NCI-H1930 (cell line): Measurements from ENCODE around the gene DNAJA2.
"Not testable (repeated sequence)": the region's sequence is repeated elsewhere in the genome, so short reads cannot be mapped to it uniquely, and the experiment has no call there.

ENCODE experiments used
- DNase-seq, 2 experiments: peaks; one replicate each; lab custom pipeline; 2025; lab: John Stamatoyannopoulos, UW

DNAJA2 gene

DNA sequence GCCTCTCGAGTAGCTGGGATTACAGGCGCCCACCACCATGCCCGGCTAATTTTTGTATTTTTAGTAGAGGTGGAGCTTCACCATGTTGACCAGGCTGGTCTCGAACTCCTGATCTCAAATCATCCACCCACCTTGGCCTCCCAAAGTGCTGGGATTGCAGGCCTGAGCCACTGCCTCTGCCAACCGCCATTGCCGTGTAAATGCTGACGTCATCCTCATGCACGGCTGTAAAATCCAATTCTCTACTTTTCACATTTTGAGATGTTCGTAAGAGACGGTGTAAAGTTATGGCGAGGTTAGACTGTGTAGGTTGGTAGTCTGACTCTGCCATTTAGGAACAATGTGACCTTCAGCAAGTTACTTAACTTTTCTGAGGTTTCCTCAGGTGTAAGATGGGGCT, 1.7 kb upstream of the DNAJA2 start:
- no peak for DNase-seq

GRCh38 chr16:46974352-46974751, 878 bp upstream of the DNAJA2 start:
- no peak for DNase-seq

- DNase-seq: no peak
Observed at GRCh38 chr16:46973996-46974324, 486 bp upstream of the DNAJA2 start.

DNA sequence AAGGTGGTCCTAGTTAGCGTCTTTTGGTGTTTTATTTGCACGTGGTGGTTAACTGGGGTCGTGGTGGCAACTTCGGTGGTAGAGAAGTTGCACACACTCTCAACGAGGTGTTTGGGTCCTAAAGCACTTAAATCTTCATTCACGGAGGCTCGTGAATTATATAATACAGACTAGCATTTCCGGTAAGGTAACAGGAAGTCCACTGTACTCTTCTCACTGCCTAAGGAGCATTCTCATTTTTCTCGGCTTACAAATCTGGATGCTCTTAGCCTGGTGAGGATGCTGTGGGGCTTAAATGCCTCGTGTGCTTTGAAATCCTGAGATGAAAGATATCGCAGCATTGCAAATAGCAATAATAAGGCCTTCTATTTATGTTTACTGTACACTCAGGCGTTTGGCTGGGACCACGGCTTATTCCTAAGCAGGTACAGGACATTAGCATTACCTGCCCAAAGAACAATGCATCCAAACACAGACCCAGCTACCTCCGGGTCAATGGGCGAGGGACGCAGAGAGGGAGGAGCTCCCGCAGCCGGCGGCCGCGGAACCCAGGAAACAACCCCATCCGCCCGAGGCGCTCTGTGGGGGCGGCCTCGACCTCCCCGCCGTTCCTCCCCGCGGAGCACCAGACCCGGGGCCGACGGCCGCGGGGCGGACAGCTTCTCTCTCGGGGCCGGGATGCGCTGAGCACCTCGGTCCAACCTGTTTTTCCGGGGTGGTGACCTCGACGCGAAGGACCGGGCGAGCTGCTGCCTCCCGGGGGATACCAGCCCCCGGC, 856 bp downstream of the DNAJA2 start:
- DNase-seq: peak in 1 of 2 experiments; percentile 8

DNA sequence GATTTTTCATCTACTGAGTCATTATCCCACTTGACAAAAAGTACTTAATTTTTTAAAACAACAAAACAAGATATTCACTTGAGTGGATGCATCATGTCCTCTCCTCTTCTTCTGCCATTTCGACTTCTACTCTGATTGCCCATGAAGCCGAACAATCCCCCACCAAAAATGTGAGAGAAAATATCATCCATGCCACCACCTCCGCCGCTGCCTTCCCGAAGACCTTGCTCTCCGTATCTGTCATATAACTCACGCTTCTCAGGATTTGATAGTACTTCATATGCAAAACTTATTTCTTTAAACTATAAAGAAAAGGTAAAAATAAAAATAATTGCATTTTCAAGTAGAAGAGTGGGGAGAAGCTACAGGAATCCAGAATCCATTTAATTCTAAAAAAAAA, 2.2 kb downstream of the DNAJA2 start:
- no peak for DNase-seq

DNA sequence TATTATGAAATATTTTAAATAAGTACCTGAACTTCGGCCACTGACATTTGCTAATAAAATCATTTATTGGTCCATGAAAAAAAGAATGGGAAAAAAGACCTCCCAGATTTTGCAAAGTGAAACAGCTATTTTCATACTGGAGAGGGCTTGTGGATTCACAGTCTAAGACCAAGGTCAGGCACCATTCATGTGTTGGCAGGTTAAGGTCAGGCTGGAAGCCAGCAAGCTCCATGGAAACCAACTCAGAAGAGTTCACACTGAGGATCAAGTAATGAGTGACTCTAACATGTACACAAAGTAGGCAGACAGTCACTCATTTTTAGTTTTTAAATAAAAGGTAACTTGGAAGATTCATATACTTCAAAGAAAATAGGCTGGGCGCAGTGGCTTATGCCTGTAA, 3.4 kb downstream of the DNAJA2 start:
- no peak for DNase-seq

GRCh38 chr16:46968063-46968435, 5.4 kb downstream of the DNAJA2 start:
- DNase-seq: no peak

- DNase-seq: no peak
Observed at GRCh38 chr16:46962629-46963028, 10.8 kb downstream of the DNAJA2 start.

DNA sequence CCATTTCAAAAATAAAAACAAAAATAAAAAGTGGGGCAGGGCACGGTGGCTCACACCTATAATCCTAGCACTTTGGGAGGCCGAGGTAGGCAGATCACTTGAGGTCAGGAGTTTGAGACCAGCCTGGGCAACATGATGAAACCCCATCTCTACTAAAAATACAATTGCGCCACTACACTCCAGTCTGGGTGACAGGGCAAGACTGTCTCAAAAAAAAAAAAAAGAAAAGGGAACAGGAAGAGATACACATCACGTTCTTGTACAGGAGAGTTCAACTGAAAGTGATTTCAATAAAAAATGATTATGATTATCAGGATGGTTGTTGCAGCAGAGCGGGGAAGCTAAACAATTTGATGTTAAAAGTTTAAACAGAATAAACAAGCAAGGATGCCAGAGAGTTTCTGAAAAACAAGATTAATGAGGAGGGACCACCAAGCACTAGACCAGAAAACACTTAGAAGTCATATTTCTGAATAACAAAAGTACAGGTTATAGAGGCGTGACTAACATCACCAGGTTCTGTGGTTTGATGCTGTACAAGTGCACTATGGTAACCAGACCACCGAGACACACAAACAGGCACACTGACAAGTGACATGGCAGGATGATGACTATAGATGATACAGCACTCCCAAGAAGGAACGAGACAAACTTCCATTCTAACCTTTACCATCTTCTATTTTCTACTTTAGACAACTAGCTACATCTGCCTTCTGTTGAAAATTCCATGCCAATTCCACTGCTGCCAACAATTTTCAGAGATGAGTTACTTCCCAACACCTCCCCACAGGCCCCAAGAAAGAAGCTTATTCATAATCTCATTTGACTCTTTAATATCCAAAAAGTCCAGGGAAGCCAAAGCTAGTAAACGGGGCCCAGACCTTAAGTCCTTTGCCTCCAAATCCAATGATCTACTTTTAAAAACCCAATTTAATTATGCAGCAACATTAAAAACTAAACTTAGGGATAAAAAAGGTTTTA, 11.8 kb downstream of the DNAJA2 start:
- no peak for DNase-seq

DNA sequence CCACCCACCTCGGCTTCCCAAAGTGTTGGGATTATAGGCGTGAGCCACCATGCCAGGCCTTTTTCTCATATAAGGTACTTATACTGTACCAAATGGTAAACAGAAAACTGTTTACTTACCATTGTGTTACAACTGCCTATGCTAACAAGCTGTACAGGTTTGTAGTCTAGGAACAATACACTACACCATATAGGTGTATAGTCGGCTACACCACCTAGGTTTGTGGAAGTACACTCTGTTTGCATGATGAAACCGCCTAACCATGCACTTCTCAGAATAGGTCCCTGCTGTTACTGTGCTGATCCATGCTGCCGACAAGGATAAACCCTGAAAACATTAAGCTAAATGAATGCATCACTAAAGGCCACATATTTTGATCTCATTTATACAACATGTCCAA, 18.9 kb downstream of the DNAJA2 start:
- no peak for DNase-seq

DNA sequence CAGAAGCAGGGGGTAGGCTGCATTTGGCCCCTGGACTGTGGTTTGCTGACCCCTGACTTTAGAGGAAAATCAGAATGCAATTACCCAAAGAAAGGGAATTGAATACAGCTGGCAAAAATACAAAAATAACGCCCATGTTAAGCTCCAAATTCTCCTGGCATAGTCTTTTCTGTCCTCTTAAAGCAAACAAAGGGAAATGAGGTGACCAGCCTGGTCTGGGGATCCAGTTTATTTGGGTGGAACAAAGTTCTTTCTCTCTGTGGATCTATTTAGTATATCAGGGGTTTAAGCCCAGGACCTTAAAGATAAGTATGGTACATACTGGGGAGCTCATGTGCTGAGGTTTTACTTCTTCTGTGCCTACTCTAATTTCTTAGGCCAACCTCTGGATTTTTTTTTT, 23.5 kb downstream of the DNAJA2 start:
- no peak for DNase-seq

DNA sequence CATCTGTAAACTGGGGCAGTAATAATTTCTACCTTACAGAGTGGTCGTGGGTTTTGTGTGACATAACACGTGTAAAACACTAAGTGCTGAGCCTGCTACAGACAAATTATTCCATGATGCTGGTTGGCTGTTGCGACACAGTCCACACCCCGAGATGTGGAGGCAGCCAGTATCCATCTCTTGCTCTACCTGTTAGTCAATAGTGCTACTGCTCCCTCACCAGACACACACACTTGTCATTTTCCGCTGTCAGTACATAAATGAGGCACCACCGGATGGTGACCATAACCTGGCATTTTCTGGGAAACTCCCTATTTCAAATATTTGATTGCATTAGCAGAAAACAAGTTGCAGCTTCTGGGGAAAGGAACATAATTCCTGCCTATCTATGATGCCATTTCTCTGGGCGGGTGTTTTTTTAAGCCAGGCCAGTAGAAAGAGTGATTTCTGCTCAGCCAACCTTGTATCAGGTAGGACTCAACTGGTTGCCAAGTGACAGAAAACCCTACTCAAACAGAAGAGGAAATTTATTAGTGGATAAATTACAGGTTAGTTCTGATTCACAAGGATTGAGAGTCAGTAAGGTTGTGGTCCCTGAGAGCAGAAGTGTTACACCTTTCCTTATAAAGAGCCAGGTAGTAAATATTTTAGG, 24.1 kb downstream of the DNAJA2 start:
- DNase-seq: no peak

DNA sequence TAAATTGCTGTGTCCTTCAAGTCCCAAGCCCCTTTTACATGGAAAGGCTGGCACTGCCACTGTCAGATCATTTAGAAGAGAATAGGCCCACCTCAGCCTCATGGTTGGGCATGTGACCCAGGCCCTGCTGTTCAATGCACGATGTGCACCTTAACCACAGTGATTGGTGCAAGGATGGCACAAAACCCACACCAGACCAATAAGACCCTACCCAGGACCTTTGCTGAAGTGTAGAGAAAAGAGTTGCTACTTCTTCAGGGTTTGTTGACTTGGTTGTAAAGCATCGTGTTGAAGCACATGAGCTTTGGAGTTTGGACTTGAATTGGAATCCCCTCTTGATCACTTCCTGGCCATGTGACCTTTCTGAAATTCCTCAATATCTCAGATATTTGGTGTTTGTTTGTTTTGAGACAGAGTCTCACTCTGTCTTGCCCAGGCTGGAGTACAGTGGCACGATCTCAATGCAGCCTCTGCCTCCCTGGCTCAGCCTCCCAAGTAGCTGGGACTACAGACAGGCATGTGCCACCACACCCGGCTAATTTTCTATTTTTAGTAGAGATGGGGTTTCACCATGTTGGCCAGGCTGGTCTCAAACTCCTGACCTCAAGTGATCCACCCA, 24.8 kb downstream of the DNAJA2 start:
- no peak for DNase-seq

DNA sequence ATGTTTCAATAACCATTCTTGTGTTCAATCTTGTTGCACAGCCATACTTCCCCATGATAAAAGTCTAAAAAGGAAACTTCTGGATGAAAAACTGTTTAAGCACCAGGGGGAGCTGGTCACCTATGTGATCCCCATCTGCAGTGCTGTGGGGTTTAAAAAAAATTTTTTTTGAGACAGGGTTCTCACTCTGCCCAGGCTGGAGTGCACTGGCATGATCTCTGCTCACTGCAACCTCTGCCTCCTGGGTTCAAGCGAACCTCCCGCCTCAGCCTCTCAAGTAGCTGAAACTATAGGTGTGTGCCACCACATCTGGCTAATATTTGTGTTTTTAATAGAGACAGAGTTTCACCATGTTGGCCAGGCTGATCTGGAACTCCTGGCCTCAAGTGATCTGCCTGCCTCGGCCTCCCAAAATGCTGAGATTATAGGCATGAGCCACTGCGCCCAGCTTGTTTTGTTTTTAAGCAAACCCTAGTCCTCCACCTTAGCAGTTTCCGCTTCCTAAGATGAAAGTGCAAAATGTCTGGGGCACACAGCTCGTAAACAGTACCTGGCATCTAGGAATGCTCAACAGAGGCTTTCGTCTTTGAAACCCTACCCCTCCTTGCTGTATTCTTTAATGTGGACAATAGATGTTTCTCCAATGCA, 25.4 kb downstream of the DNAJA2 start:
- peak in 1 of 2 experiments; percentile 3 for DNase-seq

DNA sequence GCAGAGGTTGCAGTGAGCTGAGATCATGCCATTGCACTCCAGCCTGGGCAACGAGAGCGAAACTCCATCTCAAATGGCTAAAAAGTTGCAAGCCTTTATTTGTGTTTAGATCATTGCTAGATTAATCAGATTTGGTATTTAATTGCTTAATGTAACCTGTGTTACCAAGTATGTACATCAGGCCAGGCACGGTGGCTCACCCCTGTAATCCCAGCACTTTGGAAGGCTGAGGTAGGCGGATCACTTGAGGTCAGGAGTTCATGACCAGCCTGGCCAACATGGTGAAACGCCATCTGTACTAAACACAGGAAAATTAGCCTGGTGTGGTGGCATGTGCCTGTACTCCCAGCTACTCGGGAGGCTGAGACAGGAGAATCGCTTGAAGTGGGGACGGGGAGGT, 28.8 kb downstream of the DNAJA2 start:
- DNase-seq: not testable (repeated sequence)

DNA sequence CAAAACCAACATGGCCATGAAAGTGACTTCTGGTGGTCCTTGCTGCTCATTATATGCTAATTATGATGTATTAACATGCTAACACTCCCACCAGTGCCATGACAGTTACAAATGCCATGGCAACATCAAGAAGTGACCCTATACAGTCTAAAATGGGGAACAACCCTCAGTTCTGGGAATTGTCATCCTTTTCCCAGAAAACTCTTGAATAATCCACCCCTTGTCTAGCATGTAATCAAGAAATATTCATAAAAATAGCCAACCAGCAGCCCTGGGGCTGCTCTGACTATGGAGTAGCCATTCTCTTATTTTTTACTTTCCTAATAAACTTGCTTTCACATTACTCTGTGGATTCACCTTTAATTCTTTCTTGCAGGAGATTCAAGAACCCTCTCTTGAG, 35.9 kb downstream of the DNAJA2 start:
- no peak for DNase-seq

DNA sequence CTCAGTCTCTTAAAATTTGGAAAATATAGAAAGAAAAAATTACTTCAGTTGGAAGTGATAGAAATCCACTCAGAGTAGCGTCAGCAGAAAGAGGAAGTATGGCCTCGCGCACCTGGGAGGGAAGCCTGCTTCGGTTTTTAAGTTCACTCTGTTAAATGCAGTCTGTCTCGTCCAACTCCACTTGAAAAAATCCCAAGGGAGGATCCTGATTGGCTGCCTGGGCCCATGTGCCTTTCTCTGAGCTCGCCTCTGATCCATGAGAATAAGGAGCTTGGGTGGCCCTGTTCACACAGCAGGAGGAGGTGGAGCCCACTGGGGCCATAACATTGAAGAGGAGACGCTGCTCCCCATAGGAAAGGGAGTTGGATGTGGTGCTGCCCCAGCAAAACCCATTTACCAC, 40.7 kb downstream of the DNAJA2 start:
- no peak for DNase-seq

- DNase-seq: no peak
Observed at GRCh38 chr16:46930861-46931260, 42.6 kb downstream of the DNAJA2 start.

- DNase-seq: peak; percentile 5 to 27
Observed at GRCh38 chr16:46929378-46930332, 43.8 kb downstream of the DNAJA2 start.

DNA sequence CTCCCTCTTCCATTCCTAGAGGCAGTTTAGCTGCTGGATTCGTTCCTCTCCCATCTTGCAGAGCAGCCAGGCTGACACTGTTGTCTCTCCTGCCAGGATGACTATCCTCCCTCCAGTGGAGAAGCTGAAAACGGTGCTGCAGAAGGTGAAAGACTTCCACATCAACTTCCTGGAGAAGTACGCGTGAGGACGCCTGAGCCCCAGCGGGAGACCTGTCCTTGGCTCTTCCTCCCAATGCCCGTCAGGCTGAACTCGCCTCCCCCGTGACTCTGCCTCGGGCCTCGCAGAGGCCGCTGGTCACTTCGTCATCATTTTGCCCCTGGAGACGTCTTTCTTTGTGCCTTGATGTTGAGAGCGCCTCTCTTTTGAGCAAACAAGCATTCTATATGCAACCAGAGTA, 44.7 kb downstream of the DNAJA2 start:
- no peak for DNase-seq

DNA sequence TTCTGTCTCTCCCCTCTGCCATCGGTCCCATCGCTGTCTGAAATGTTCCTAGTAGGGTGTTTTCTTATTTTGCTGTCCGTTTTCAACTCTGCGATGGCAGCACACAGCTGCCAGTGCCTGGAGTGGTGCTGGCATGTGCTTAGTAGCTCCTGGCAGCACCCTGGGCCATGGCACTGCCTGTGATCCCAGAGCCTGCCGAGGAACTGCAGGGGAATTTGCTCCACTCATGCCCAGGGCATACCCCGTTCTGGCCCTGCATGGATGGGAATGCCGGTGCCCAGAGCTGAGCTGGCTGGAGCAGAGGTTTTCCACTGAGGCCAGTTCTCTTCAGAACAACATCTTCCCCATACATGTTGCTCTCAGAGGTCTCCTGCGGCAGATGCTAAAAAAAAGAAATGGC, 46.2 kb downstream of the DNAJA2 start:
- DNase-seq: no peak
